GM18526 (cell line): ENCODE results near the gene PELI3.

Experiments
- POLR2A ChIP-seq: IDR thresholded peaks from 3 replicates; pipeline ENCODE4 v1.6.1; 2011; ENCODE audit not compliant: insufficient read length; ENCODE audit errors: extremely low read depth

PELI3 gene

GRCh38 chr11:66466225-66467033, at the start of gene PELI3:
Gene PELI3, plus strand, starts transcription at chr11:66466905. Its CDS starts 1,224 bp downstream, at chr11:66468129.
- no peak for TF ChIP-seq POLR2A

GRCh38 chr11:66417000-66417399, 49.7 kb upstream of the PELI3 start:
- TF ChIP-seq POLR2A: no peak

GRCh38 chr11:66418168-66418985, 48.3 kb upstream of the PELI3 start:
- no peak for TF ChIP-seq POLR2A

GRCh38 chr11:66418986-66419308, 47.8 kb upstream of the PELI3 start:
- TF ChIP-seq POLR2A: no peak

DNA sequence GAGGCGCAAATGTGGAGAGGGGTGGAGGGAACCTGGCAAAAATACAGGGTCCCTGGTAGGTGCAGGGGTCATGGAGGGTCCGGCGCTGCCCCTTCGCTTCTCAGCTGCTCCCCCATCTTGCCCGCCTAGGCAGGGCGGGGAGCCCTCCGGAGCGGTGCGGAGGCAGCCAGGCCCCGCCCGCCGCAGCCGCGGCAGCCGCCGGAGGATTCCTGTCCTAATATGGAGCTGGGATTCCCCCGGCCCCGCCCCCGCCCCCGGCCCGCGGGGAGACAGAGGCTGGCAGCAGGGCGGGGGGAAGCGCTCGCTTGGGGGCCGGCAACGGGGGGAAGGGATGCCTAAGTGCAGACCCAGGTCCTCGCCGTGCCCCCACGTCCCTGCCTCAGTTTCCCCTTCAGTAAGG, 46.9 kb upstream of the PELI3 start:
- TF ChIP-seq POLR2A: no peak

DNA sequence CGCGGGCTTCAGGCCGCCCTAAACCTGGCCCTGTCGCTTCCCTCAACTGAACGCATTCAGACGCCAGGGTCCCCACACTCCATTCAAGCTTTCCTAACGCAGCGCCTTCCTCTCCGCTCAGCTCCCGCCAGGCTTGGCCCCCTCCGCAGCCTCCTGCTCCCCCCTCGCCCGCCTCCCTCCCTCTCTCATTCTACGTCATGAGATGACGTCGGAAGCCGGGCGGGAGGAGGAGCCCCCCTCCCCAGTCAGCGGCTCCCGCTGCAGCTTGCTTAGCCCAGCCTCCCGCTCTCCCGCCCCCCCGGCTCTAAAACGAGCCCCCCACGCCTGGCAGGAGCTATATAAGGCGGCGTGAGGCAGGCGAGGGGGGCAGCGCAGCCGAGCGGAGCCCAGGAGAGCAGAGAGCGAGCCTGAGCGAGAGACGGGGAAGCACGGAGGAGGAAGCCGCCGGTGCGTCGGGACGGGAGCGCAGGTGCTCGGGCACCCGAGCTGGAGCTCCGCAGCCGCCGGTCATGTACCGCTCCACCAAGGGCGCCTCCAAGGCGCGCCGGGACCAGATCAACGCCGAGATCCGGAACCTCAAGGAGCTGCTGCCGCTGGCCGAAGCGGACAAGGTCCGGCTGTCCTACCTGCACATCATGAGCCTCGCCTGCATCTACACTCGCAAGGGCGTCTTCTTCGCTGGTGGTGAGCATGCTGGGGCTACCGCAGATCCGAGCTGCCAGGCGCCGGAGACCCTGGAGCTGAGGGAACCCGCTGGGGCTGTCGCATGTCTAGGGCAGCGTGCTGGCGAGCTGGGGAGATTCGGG, 45.8 kb upstream of the PELI3 start, which contains the start of gene NPAS4:
NPAS4 (plus strand) TSS at position 365 of the 806 bp plus-strand sequence; CDS start at position 510, 145 bp downstream.
- no peak for TF ChIP-seq POLR2A

GRCh38 chr11:66421492-66422205, 45.1 kb upstream of the PELI3 start:
- no peak for TF ChIP-seq POLR2A

DNA sequence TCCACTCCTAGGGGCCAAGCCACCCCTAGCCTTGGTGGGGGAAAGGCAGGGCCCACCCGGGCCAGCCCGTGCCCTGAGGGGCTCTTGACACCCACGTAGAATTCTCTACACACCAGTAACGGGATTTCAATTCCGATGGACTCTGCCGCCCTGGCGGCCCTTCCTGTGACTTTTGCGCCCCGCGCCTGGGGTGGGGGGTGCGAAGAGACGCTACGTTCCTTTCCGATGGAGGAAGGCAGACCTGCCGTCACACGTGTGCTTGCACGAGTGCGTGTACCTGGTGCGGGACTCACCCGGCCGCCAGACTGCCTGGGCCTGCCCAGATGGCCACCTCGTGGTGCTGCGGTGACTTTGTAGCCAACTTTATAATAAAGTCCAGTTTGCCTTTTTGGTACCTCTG, 40.4 kb upstream of the PELI3 start:
- no peak for TF ChIP-seq POLR2A

- TF ChIP-seq POLR2A: no peak
Observed at GRCh38 chr11:66428933-66429332, 37.8 kb upstream of the PELI3 start.

GRCh38 chr11:66429983-66430602, 36.6 kb upstream of the PELI3 start:
- no peak for TF ChIP-seq POLR2A

DNA sequence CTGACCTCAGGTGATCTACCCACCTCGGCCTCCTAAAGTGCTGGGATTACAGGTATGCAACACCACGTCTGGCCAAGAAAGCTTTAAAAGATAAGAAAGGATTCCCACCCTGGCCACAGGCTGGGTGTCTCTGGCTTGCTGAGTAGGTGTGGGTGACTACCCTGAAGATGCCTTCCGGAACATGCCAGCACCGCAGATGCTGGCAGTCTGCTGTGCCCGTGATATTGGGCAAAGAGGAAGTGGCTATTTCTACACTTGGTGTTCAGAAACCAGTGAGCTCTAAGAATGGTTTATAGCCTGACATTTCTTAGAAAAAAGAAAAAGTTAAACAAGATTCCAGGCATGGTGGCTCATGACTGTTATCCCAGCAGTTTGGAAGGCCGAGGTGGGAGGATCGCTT, 34.1 kb upstream of the PELI3 start:
- TF ChIP-seq POLR2A: no peak

- no peak for TF ChIP-seq POLR2A
Observed at GRCh38 chr11:66437979-66438503, 28.7 kb upstream of the PELI3 start.

GRCh38 chr11:66438504-66439466, 27.9 kb upstream of the PELI3 start, which contains the start of gene MRPL11:
Gene MRPL11, minus strand, starts transcription at chr11:66438848. Its CDS starts 94 bp downstream, at chr11:66438754.
- TF ChIP-seq POLR2A: peak; percentile 58
